CD14-positive monocyte (primary cell): ENCODE results near the gene EIF4E1B. TPM values are rescaled to one million over a fixed set of nuclear protein-coding genes. Genes with fewer than 3 reads are reported as not detected.

ENCODE experiments used
- DNase-seq, 3 donors: peaks; one replicate each; pipeline ENCODE4 v3.0.0-alpha.2; 2011 to 2022
- H2AFZ ChIP-seq: 2 replicates; pipeline ENCODE4 v1.6.0; 2012; ENCODE audit warnings: mild to moderate bottlenecking, low read depth, low read length, inconsistent platforms; ENCODE audit not compliant: insufficient read depth, poor library complexity, severe bottlenecking
- H3K27ac ChIP-seq, 2 donors: 1 replicate in 1 of 2; 2 replicates in 1 of 2; pipeline ENCODE4 v1.5.1; 2012 to 2013; ENCODE audit warnings: low read length in 2 of 2, control low read depth in 1 of 2, inconsistent platforms in 1 of 2, low read depth in 1 of 2, mild to moderate bottlenecking in 1 of 2
- H3K27me3 ChIP-seq, 2 donors: one replicate each; pipeline versions ENCODE4 v1.6.0 to v1.6.1; 2011 to 2013; ENCODE audit warnings: low read length in 2 of 2; ENCODE audit not compliant: control insufficient read depth in 2 of 2, insufficient read depth in 2 of 2
- H3K36me3 ChIP-seq, 2 donors: replicated peaks in 1 of 2; 1 replicate in 1 of 2; 2 replicates in 1 of 2; pipeline versions ENCODE4 v1.5.1 to v1.6.1; 2012 to 2013; ENCODE audit warnings: low read length in 2 of 2, control low read depth in 1 of 2, inconsistent platforms in 1 of 2, mild to moderate bottlenecking in 1 of 2; ENCODE audit not compliant: insufficient read depth in 2 of 2, control insufficient read depth in 1 of 2
- H3K4me1 ChIP-seq, 2 donors: 1 replicate in 1 of 2; 2 replicates in 1 of 2; pipeline versions ENCODE4 v1.5.1 to v1.6.1; 2012 to 2013; ENCODE audit warnings: low read length in 2 of 2, control low read depth in 1 of 2, inconsistent platforms in 1 of 2, mild to moderate bottlenecking in 1 of 2, moderate library complexity in 1 of 2; ENCODE audit not compliant: insufficient read depth in 2 of 2, control insufficient read depth in 1 of 2
- H3K4me2 ChIP-seq: replicated peaks from 2 replicates; pipeline ENCODE3; 2012; ENCODE audit warnings: low read length, moderate library complexity, mild to moderate bottlenecking; ENCODE audit not compliant: poor library complexity, severe bottlenecking; ENCODE audit errors: extremely low read depth
- H3K4me3 ChIP-seq, 3 experiments: fragments of 200-600 bp in 1 of 3; sonication (generic) in 1 of 3; replicated peaks in 1 of 3; 1 replicate in 2 of 3; 2 replicates in 1 of 3; pipeline ENCODE4 v1.5.1; 2011 to 2013; ENCODE audit warnings: low read length in 3 of 3, mild to moderate bottlenecking in 3 of 3, control low read depth in 2 of 3, low read depth in 2 of 3, inconsistent platforms in 1 of 3, moderate library complexity in 1 of 3
- H3K79me2 ChIP-seq: 2 replicates; pipeline ENCODE4 v1.6.0; 2012; ENCODE audit warnings: mild to moderate bottlenecking, control low read depth, inconsistent platforms, low read length, moderate library complexity; ENCODE audit not compliant: insufficient read depth
- H3K9ac ChIP-seq: 2 replicates; pipeline ENCODE4 v1.6.0; 2017; ENCODE audit warnings: low read length, mild to moderate bottlenecking; ENCODE audit not compliant: insufficient read depth, poor library complexity, severe bottlenecking
- H3K9me3 ChIP-seq, 2 donors: replicated peaks in 1 of 2; 1 replicate in 1 of 2; 2 replicates in 1 of 2; pipeline versions ENCODE4 v1.5.1 to v1.6.1; 2012 to 2013; ENCODE audit warnings: low read length in 2 of 2, control low read depth in 1 of 2; ENCODE audit not compliant: control insufficient read depth in 1 of 2, insufficient read depth in 1 of 2
- H4K20me1 ChIP-seq: 2 replicates; pipeline ENCODE4 v1.6.0; 2012; ENCODE audit warnings: mild to moderate bottlenecking, low read length, control low read depth, moderate library complexity; ENCODE audit not compliant: insufficient read depth
- H3K27ac Mint-ChIP-seq, 7 donors: one replicate each; pipeline ENCODE4 v1.8.0; 2020; ENCODE audit warnings: mild to moderate bottlenecking in 7 of 7, mixed read lengths in 7 of 7, moderate library complexity in 6 of 7, inconsistent platforms in 2 of 7
- H3K27me3 Mint-ChIP-seq, 3 donors: one replicate each; pipeline ENCODE4 v1.8.0; 2021 to 2022; ENCODE audit warnings: low read depth in 3 of 3, mild to moderate bottlenecking in 3 of 3, mixed read lengths in 3 of 3, moderate library complexity in 3 of 3, inconsistent platforms in 1 of 3
- H3K36me3 Mint-ChIP-seq, 2 donors: one replicate each; pipeline ENCODE4 v1.8.0; 2020; ENCODE audit warnings: mixed read lengths in 2 of 2, inconsistent platforms in 1 of 2, mild to moderate bottlenecking in 1 of 2
- H3K4me1 Mint-ChIP-seq: one replicate; pipeline ENCODE4 v1.8.0; 2020; ENCODE audit warnings: mild to moderate bottlenecking, mixed read lengths
- H3K4me3 Mint-ChIP-seq, 2 donors: one replicate each; pipeline ENCODE4 v1.8.0; 2020; ENCODE audit warnings: mild to moderate bottlenecking in 2 of 2, mixed read lengths in 2 of 2, moderate library complexity in 1 of 2
- H3K9me3 Mint-ChIP-seq, 7 donors: one replicate each; pipeline ENCODE4 v1.8.0; 2020 to 2022; ENCODE audit warnings: mixed read lengths in 7 of 7, mild to moderate bottlenecking in 6 of 7, moderate library complexity in 6 of 7, inconsistent platforms in 2 of 7
- WGBS: methylation state at CpG from one replicate; pipeline ENCODE4 v1.1.5; 2013; ENCODE audit warnings: missing lambda C conversion rate; ENCODE audit not compliant: insufficient coverage; 5-methylcytosine and 5-hydroxymethylcytosine counted together
- intact Hi-C, 2 donors: fragments of 100-400 bp; cut with micrococcal nuclease; formaldehyde crosslinking; loops; one replicate each; pipeline versions ENCODE4 v1.15.0 to v1.15.1; 2023
- polyA plus RNA-seq, 3 donors: library from polyadenylated mRNA; depleted of rRNA in 1 of 3; unstranded in 2 of 3; stranded (reverse) in 1 of 3; fragments of 300-500 nt in 2 of 3; fragments of >200 nt in 1 of 3; fragmentation: Illumina TruSeq in 2 of 3; gene quantifications; 1 replicate in 2 of 3; 2 replicates in 1 of 3; pipeline ENCODE4 v1.2.3, GENCODE V29; 2012 to 2021
- TF ChIP-seq, protein P1 (sequence below): fragments of 200-600 bp; IDR thresholded peaks from one replicate; pipeline ENCODE4 v1.8.0; 2022; ENCODE audit warnings: antibody characterized with exemption, mild to moderate bottlenecking

EIF4E1B gene
- polyA plus RNA-seq, 3 donors = not detected

DNA sequence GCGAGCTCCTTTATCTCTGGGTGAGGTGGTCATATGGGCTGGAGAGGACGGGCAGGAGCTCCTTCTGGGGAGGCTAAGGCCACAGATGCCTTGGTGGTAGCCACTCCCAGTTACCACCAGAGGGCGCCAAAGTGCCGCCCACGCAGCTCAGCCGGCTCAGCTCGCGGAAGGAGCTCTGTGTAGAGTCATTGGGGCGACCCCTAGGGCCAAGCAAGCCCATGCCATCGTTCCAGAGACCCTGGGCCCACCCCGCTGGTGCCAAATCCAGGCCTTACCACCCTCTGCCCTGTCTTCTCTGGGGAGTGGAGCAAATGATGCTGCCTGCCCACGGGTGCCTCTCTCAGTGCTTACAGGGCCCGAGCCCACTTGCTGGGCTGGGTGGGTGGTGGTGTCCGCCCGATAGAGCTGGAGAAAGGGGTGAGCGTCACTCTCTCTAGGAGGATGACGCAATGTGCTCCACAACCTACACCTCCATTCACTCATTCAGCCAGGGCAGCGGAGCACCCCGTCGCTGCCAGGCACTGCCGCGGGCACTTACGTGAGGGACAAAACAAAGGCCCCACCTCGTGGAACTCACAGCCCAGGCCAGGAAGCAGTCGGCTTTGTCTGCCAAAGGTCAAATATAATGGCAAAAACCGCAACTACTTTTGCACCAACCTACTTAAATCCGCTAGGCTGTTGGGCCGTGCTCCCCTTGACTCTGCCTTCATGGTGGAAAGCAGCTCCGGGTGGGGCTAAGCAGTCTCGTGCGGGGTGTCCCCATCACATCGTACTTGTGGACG is 30.6 kb downstream of the EIF4E1B start:
- H3K79me2 ChIP-seq = no peaks in the 10 kb centered on the region
- no peaks in the 10 kb centered on the region for H3K9me3 ChIP-seq
- Mint-ChIP-seq H3K27me3 (peaks cover 9 to 33% (median 23%) of the 10 kb centered on the region in 3 donors), H3K36me3 (peaks cover 8 to 13% of the 10 kb centered on the region in 2 donors), H3K4me1 (peaks cover 23% of the 10 kb centered on the region), H3K4me3 (peak overlapping the region in 1 of 2 donors; percentile 16), H3K9me3 (peaks cover 0 to 2% (median 0%) of the 10 kb centered on the region in 7 donors), H3K27ac (no peak overlapping the region)
- H3K4me1 ChIP-seq = peaks cover 18 to 19% of the 10 kb centered on the region in 2 donors
- H3K4me3 ChIP-seq = no peak overlapping the region
- peak; percentile 66 to 76 (median 73) for DNase-seq
- no peak overlapping the region for H3K4me2 ChIP-seq
- no peak overlapping the region for H3K9ac ChIP-seq
- WGBS = 55% methylated on average over 27 of the region's 33 CpGs
- intact Hi-C loops = no loop called here
- no peaks in the 10 kb centered on the region for H3K27me3 ChIP-seq
- peak overlapping the region; percentile 36 for H2AFZ ChIP-seq
- no peak overlapping the region for H3K27ac ChIP-seq
- peaks cover 4% of the 10 kb centered on the region for H4K20me1 ChIP-seq
- TF ChIP-seq, protein P1, sequence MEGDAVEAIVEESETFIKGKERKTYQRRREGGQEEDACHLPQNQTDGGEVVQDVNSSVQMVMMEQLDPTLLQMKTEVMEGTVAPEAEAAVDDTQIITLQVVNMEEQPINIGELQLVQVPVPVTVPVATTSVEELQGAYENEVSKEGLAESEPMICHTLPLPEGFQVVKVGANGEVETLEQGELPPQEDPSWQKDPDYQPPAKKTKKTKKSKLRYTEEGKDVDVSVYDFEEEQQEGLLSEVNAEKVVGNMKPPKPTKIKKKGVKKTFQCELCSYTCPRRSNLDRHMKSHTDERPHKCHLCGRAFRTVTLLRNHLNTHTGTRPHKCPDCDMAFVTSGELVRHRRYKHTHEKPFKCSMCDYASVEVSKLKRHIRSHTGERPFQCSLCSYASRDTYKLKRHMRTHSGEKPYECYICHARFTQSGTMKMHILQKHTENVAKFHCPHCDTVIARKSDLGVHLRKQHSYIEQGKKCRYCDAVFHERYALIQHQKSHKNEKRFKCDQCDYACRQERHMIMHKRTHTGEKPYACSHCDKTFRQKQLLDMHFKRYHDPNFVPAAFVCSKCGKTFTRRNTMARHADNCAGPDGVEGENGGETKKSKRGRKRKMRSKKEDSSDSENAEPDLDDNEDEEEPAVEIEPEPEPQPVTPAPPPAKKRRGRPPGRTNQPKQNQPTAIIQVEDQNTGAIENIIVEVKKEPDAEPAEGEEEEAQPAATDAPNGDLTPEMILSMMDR = peak; percentile 98
- H3K36me3 ChIP-seq = peaks cover 2 to 3% of the 10 kb centered on the region in 2 donors

DNA sequence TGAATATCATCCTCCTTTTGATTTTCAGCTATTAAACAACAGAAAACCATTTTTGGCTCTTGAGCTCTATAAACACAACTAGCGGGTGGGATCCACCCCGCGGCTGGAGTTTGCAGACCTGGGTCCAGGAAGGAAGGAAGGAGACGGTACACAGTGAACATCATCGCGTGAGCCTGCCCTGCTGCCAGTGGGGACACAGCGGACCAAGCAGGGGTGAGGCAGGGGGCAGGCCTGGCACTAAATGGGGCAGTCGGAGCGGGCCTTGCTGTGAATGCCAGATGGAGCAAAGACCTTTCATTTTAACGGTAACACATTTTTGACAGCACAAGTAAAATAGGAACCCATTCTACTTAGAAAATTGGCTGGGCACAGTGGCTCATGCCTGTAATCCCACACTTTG is 31.2 kb downstream of the EIF4E1B start:
- Histone ChIP-seq H3K9me3 (no peaks in the 10 kb centered on the region), H2AFZ (no peak overlapping the region), H3K4me2 (no peak overlapping the region), H4K20me1 (peaks cover 4% of the 10 kb centered on the region), H3K4me1 (peaks cover 18 to 19% of the 10 kb centered on the region in 2 donors), H3K27ac (no peak overlapping the region), H3K79me2 (no peaks in the 10 kb centered on the region), H3K36me3 (no peaks in the 10 kb centered on the region), H3K27me3 (no peaks in the 10 kb centered on the region), H3K9ac (no peak overlapping the region), H3K4me3 (no peak overlapping the region)
- no peak for DNase-seq
- H3K27ac Mint-ChIP-seq = no peak overlapping the region
- peaks cover 9 to 38% (median 25%) of the 10 kb centered on the region in 3 donors for H3K27me3 Mint-ChIP-seq
- H3K4me1 Mint-ChIP-seq = peaks cover 23% of the 10 kb centered on the region
- no peak overlapping the region for H3K4me3 Mint-ChIP-seq
- peaks cover 5 to 11% of the 10 kb centered on the region in 2 donors for H3K36me3 Mint-ChIP-seq
- TF ChIP-seq, protein P1 = no peak
- 77% methylated on average over 6 of the region's 10 CpGs for WGBS
- intact Hi-C loops = no loop called here
- H3K9me3 Mint-ChIP-seq = peaks cover 0 to 2% (median 0%) of the 10 kb centered on the region in 7 donors
